Measurements from ENCODE around the gene PTPN9. TPM values are rescaled to one million over a fixed set of nuclear protein-coding genes. Genes with fewer than 3 reads are reported as not detected.
"Not testable (repeated sequence)": the region's sequence is repeated elsewhere in the genome, so short reads cannot be mapped to it uniquely, and the experiment has no call there.

Gene PTPN9
- polyA plus RNA-seq, 2 donors, result 3.1 to 6.5 TPM

DNA sequence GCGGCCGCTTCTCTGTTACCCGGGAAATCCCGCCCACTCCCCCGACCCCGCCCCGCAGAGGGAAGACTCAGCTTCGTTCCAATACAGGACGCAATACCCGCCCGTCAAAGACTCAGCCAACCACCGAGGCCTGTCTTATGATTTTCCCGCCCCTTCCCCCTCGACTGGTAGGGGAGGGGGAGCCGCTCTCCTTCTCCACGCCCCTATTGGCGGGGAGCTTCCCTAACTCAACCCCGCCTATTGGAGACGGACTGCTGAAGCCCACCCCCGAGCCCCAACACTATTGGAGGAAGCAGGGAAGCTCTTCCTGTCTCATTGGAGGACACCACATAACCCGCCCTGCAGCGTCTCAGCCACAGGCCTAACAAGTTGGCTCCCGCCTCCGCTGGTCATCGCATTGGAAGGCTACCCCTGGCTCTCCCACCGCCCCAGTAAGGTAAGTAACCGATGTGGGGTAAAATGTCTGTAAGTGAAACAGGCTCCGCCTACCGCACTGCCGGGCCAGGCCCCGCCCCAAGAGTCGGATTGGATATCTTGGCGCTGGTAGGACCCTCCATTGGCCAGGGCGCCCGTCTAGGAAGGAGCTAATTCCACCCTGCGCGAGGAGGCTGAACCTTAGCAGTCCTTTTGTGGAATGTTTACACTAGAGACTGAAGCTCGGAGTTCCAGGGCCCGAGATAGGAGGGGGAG lies 127.3 kb downstream of the PTPN9 start, which contains the start of gene SIN3A:
Gene SIN3A (minus strand): TSS at position 17 of the 690 bp plus-strand sequence. CDS start 21,315 bp downstream, outside the sequence.
- Histone ChIP-seq H3K27ac (ENCODE audit: low read depth in 2 of 2, low read length in 1 of 2) (peak within 1 kb of the TSS; percentile 98 to 100), H3K36me3 (ENCODE audit: control insufficient read depth in 2 of 2, insufficient read depth in 2 of 2, low read length in 1 of 2) (no peaks in the 10 kb centered on the region), H3K4me3 (ENCODE audit: low read depth in 1 of 2, low read length in 2 of 2) (peak within 1 kb of the TSS; percentile 71 to 82), H3K9me3 (ENCODE audit: control insufficient read depth in 2 of 2, insufficient read depth in 1 of 2, low read depth in 1 of 2, low read length in 1 of 2) (no peaks in the 10 kb centered on the region), H3K27me3 (ENCODE audit: control insufficient read depth in 1 of 2, insufficient read depth in 2 of 2, low read length in 2 of 2) (no peaks in the 10 kb centered on the region), H3K4me1 (ENCODE audit: control insufficient read depth in 2 of 2, insufficient read depth in 2 of 2, low read length in 1 of 2) (peaks cover 0 to 6% of the 10 kb centered on the region in 2 donors)
- WGBS, 2 donors, result 1% methylated on average over 34 to 39 of the region's 39 CpGs

DNA sequence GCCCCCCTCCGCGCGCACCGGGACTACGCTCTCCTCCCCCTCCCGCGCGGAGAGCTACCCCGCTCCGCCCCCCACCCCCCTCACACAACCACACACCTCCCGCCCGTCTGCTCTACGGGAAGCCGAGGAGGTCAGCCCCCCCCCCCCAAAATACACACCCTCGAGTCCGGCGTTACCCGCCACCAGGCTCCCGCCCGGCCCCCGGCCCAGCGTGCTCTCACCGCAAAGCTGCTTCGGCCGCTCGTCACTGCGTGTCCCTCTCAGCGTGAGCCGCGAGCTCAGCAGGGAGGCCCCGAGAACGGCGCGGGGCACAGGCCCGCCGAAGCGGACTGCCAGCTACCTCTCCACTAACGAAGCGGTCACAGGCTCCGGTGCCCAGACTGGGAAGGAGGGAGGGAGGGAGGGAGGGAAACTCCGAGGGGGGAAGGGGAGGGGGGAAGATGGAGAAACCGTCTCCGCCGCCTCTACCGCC lies 127.9 kb downstream of the PTPN9 start:
- 1% methylated on average over 36 to 43 of the region's 45 CpGs for WGBS, 2 donors
- peaks cover 0 to 6% of the 10 kb centered on the region in 2 donors for H3K4me1 ChIP-seq (ENCODE audit: control insufficient read depth in 2 of 2, insufficient read depth in 2 of 2, low read length in 1 of 2)
- H3K27ac ChIP-seq (ENCODE audit: low read depth in 2 of 2, low read length in 1 of 2), result peak overlapping the region; percentile 95 to 100
- no peaks in the 10 kb centered on the region for H3K9me3 ChIP-seq (ENCODE audit: control insufficient read depth in 2 of 2, insufficient read depth in 1 of 2, low read depth in 1 of 2, low read length in 1 of 2)
- peak overlapping the region; percentile 71 to 82 for H3K4me3 ChIP-seq (ENCODE audit: low read depth in 1 of 2, low read length in 2 of 2)
- no peaks in the 10 kb centered on the region for H3K27me3 ChIP-seq (ENCODE audit: control insufficient read depth in 1 of 2, insufficient read depth in 2 of 2, low read length in 2 of 2)
- H3K36me3 ChIP-seq (ENCODE audit: control insufficient read depth in 2 of 2, insufficient read depth in 2 of 2, low read length in 1 of 2), result no peaks in the 10 kb centered on the region

DNA sequence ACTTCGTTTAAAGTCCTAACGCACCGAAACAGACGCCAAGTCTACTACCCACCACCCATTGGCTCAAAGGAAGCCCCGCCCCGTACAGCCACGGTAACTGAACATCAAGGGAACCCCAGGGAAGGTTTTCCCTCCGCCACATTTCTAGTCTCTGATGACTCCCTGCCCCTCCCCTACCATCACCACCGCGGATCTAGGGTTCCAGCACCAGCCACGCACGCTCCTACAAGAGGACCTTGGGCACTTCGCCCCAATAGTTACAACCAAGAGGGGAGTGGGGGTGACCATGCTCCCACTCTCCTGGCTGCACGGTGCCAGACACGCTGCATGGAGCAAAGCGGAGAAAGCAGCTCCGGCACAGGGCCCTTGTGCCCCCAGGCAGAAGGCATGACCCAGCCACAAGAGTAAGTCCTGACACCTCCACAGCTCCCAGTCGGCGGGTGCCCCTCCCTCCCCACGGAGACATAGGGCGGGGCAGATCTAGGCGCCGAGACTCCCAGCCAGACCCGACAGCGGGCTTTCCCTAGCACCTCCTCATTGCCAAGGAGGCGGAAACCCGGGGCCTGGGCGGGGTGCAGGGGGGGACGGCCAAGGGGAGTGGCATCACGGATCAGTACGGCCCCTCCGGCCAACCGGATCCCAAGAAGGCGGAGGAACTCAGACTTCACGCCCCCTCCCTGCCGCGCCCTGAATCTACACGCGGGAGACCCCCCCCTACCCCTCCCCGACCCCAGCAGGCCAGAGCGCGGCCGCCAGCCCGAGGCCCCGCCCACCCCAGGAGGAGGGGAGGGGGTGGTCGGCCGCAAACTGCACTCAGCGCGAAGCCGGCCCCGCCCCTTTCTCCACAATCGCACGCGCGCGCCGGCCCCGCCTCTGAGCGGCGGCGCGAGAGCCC lies 128.6 kb downstream of the PTPN9 start:
- H3K4me3 ChIP-seq (ENCODE audit: low read depth in 1 of 2, low read length in 2 of 2), result peak overlapping the region; percentile 71 to 82
- H3K36me3 ChIP-seq (ENCODE audit: control insufficient read depth in 2 of 2, insufficient read depth in 2 of 2, low read length in 1 of 2), result no peaks in the 10 kb centered on the region
- peak overlapping the region; percentile 95 to 100 for H3K27ac ChIP-seq (ENCODE audit: low read depth in 2 of 2, low read length in 1 of 2)
- no peaks in the 10 kb centered on the region for H3K9me3 ChIP-seq (ENCODE audit: control insufficient read depth in 2 of 2, insufficient read depth in 1 of 2, low read depth in 1 of 2, low read length in 1 of 2)
- H3K4me1 ChIP-seq (ENCODE audit: control insufficient read depth in 2 of 2, insufficient read depth in 2 of 2, low read length in 1 of 2), result peaks cover 0 to 6% of the 10 kb centered on the region in 2 donors
- H3K27me3 ChIP-seq (ENCODE audit: control insufficient read depth in 1 of 2, insufficient read depth in 2 of 2, low read length in 2 of 2), result no peaks in the 10 kb centered on the region
- 0 to 1% methylated on average over 45 to 62 of the region's 62 CpGs for WGBS, 2 donors

DNA sequence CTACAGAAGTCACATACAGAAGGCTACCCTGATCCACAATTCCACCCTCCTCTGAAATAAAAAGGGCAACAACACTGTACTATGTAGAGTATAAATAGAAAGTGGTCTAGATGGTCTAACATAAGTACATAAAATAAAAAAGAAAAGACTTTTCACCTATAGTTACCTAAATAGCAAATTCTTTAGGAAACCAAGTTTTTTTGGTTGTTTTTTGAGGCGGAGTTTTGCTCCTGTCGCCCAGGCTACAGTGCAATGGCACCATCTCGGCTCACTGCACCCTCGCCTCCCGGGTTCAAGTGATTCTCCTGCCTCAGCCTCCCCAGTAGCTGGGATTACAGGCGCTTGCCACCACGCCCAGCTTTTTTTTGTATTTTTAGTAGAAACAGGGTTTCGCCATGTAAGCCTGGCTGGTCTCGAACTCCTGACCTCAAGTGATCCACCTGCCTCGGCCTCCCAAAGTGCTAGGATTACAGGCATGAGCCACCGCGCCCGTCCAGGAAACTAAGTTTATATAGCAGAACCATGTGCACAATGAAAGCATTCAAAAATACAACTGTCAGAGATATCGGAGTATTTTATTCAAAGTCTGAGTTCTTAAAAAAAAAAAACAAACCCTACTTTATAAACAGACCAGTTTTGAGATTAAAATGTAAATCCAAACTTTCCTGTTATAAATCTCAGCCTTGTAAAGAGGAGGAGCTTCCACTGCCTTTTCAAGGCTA lies 129.4 kb downstream of the PTPN9 start:
- WGBS, 2 donors, result 32 to 36% methylated on average over 14 of the region's 14 CpGs
- H3K4me1 ChIP-seq (ENCODE audit: control insufficient read depth in 2 of 2, insufficient read depth in 2 of 2, low read length in 1 of 2), result peaks cover 0 to 6% of the 10 kb centered on the region in 2 donors

DNA sequence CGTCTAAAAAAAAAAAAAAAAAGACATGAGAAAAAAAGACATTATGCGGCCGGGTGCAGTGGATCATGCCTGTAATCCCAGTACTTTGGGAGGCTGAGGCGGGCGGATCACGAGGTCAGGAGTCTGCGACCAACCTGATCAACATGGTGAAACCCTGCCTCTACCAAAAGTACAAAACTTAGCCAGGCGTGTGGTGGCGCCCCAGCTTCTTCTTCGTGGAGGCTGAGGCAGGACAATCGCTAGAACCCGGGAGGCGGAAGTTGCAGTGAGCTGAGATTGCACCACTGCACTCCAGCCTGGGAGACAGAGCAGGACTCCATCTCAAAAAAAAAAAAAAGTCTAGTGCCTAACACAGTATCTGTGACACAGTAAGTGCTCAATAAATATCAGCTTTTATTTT lies 130.9 kb downstream of the PTPN9 start:
- 88 to 90% methylated on average over 13 of the region's 13 CpGs for WGBS, 2 donors
- not testable (repeated sequence) for H3K4me1 ChIP-seq (ENCODE audit: control insufficient read depth in 2 of 2, insufficient read depth in 2 of 2, low read length in 1 of 2); H3K36me3 ChIP-seq (ENCODE audit: control insufficient read depth in 2 of 2, insufficient read depth in 2 of 2, low read length in 1 of 2); H3K27ac ChIP-seq (ENCODE audit: low read depth in 2 of 2, low read length in 1 of 2); H3K4me3 ChIP-seq (ENCODE audit: low read depth in 1 of 2, low read length in 2 of 2); H3K27me3 ChIP-seq (ENCODE audit: control insufficient read depth in 1 of 2, insufficient read depth in 2 of 2, low read length in 2 of 2); H3K9me3 ChIP-seq (ENCODE audit: control insufficient read depth in 2 of 2, insufficient read depth in 1 of 2, low read depth in 1 of 2, low read length in 1 of 2)

More for the DNA sequence above, 129.4 kb downstream of the PTPN9 start:
- Histone ChIP-seq H3K9me3 (ENCODE audit: control insufficient read depth in 2 of 2, insufficient read depth in 1 of 2, low read depth in 1 of 2, low read length in 1 of 2) (no peaks in the 10 kb centered on the region), H3K27ac (ENCODE audit: low read depth in 2 of 2, low read length in 1 of 2) (peak overlapping the region; percentile 95 to 100), H3K4me3 (ENCODE audit: low read depth in 1 of 2, low read length in 2 of 2) (peak overlapping the region; percentile 71 to 82), H3K36me3 (ENCODE audit: control insufficient read depth in 2 of 2, insufficient read depth in 2 of 2, low read length in 1 of 2) (no peaks in the 10 kb centered on the region), H3K27me3 (ENCODE audit: control insufficient read depth in 1 of 2, insufficient read depth in 2 of 2, low read length in 2 of 2) (no peaks in the 10 kb centered on the region)

DNA sequence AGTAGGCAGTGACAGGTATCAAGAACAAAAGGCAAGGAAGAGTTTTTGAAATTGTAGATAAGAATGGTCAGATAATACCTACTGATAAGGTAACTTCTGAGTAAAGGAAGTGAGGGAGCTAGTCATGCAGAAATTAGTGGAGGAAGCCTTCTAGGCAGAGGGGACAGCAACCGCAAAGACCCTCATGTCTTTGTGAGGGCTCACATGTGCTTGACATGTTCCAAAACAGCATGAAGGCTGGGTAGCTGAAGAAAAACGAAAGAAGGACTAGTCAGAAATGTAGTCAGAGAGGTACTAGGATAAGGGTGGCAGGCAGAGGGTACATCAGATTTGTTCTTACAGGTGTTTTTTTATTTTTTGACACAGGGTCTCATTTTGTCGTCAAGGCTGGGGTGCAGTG lies 133.0 kb downstream of the PTPN9 start:
- peak overlapping the region in 1 of 2 donors; percentile 14 for H3K27ac ChIP-seq (ENCODE audit: low read depth in 2 of 2, low read length in 1 of 2)
- 60 to 81% methylated on average over 3 of the region's 3 CpGs for WGBS, 2 donors
- no peaks in the 10 kb centered on the region for H3K4me1 ChIP-seq (ENCODE audit: control insufficient read depth in 2 of 2, insufficient read depth in 2 of 2, low read length in 1 of 2)
- H3K9me3 ChIP-seq (ENCODE audit: control insufficient read depth in 2 of 2, insufficient read depth in 1 of 2, low read depth in 1 of 2, low read length in 1 of 2), result no peaks in the 10 kb centered on the region
- no peaks in the 10 kb centered on the region for H3K36me3 ChIP-seq (ENCODE audit: control insufficient read depth in 2 of 2, insufficient read depth in 2 of 2, low read length in 1 of 2)
- no peaks in the 10 kb centered on the region for H3K27me3 ChIP-seq (ENCODE audit: control insufficient read depth in 1 of 2, insufficient read depth in 2 of 2, low read length in 2 of 2)
- H3K4me3 ChIP-seq (ENCODE audit: low read depth in 1 of 2, low read length in 2 of 2), result no peak overlapping the region

DNA sequence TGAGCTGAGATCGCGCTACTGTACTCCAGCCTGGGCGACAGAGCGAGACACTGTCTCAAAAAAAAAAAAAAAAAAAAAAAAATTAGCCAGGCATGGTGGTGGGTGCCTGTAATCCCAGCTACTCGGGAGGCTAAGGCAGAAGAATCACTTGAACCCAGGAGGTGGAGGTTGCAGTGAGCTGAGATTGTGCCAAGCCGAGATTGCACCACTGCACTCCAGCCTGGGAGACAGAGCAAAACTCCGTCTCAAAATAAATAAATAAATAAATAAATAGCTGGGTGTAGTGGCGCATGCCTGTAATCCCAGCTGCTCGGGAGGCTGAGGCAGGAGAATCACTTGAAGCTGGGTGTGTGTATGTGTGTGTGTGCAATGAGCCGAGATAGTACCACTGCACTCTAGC lies 133.8 kb downstream of the PTPN9 start:
- H3K27me3 ChIP-seq (ENCODE audit: control insufficient read depth in 1 of 2, insufficient read depth in 2 of 2, low read length in 2 of 2); H3K4me3 ChIP-seq (ENCODE audit: low read depth in 1 of 2, low read length in 2 of 2); H3K9me3 ChIP-seq (ENCODE audit: control insufficient read depth in 2 of 2, insufficient read depth in 1 of 2, low read depth in 1 of 2, low read length in 1 of 2); H3K4me1 ChIP-seq (ENCODE audit: control insufficient read depth in 2 of 2, insufficient read depth in 2 of 2, low read length in 1 of 2); H3K27ac ChIP-seq (ENCODE audit: low read depth in 2 of 2, low read length in 1 of 2); H3K36me3 ChIP-seq (ENCODE audit: control insufficient read depth in 2 of 2, insufficient read depth in 2 of 2, low read length in 1 of 2): not testable (repeated sequence)
- 90 to 96% methylated on average over 10 of the region's 10 CpGs for WGBS, 2 donors

DNA sequence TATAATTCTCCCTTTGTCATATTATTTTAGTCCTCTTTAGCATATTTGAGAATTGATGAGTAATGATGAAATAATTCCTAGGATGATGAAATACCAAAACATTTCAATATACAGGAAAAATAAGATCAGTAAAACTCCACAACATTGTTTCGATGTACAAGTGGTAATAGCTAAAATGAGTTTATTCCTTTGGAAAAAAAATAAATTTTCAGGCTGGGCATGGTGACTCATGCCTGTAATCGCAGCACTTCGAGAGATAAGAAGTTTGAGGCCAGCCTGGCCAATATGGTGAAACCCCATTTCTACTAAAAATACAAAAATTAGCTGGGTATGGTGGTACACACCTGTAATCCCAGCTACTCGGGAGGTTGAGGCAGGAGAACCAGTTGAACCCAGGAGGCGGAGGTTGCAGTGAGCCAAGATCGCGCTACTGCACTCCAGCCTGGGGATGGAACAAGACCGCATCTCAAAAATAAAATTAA lies 135.1 kb downstream of the PTPN9 start:
- not testable (repeated sequence) for H3K27me3 ChIP-seq (ENCODE audit: control insufficient read depth in 1 of 2, insufficient read depth in 2 of 2, low read length in 2 of 2); H3K27ac ChIP-seq (ENCODE audit: low read depth in 2 of 2, low read length in 1 of 2); H3K4me1 ChIP-seq (ENCODE audit: control insufficient read depth in 2 of 2, insufficient read depth in 2 of 2, low read length in 1 of 2); H3K36me3 ChIP-seq (ENCODE audit: control insufficient read depth in 2 of 2, insufficient read depth in 2 of 2, low read length in 1 of 2); H3K4me3 ChIP-seq (ENCODE audit: low read depth in 1 of 2, low read length in 2 of 2); H3K9me3 ChIP-seq (ENCODE audit: control insufficient read depth in 2 of 2, insufficient read depth in 1 of 2, low read depth in 1 of 2, low read length in 1 of 2)
- 89% methylated on average over 8 of the region's 8 CpGs for WGBS, 2 donors

DNA sequence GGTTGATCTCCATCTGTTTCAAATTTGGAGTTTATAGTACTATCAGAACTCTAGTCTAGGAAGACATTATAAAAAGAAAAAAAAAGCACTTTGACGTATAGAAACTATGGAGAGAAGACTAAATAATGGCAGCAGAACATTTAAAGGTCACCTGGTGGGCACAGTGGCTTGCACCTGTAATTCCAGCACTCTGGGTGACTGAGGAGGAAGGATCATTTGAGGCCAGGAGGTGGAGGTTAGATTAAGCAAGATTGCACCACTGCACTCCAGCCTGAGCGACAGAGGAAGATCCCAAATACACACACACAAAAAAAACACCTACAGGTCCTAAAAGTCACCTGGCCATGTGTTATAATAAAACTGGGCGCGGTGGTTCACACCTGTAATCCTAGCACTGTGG lies 141.4 kb downstream of the PTPN9 start:
- no peaks in the 10 kb centered on the region for H3K4me1 ChIP-seq (ENCODE audit: control insufficient read depth in 2 of 2, insufficient read depth in 2 of 2, low read length in 1 of 2)
- no peaks in the 10 kb centered on the region for H3K36me3 ChIP-seq (ENCODE audit: control insufficient read depth in 2 of 2, insufficient read depth in 2 of 2, low read length in 1 of 2)
- no peaks in the 10 kb centered on the region for H3K27me3 ChIP-seq (ENCODE audit: control insufficient read depth in 1 of 2, insufficient read depth in 2 of 2, low read length in 2 of 2)
- peak overlapping the region in 1 of 2 donors; percentile 25 for H3K27ac ChIP-seq (ENCODE audit: low read depth in 2 of 2, low read length in 1 of 2)
- H3K9me3 ChIP-seq (ENCODE audit: control insufficient read depth in 2 of 2, insufficient read depth in 1 of 2, low read depth in 1 of 2, low read length in 1 of 2), result no peaks in the 10 kb centered on the region
- no peak overlapping the region for H3K4me3 ChIP-seq (ENCODE audit: low read depth in 1 of 2, low read length in 2 of 2)
- WGBS, 2 donors, result 87 to 90% methylated on average over 4 of the region's 4 CpGs

Measured in esophagus (tissue), 2 donors.